Measurements from ENCODE around the gene LYZL2. TPM values are rescaled to one million over a fixed set of nuclear protein-coding genes. Genes with fewer than 3 reads are reported as not detected.

The LYZL2 gene
- total RNA-seq, 1 experiment from 2014 or later = not detected

DNA sequence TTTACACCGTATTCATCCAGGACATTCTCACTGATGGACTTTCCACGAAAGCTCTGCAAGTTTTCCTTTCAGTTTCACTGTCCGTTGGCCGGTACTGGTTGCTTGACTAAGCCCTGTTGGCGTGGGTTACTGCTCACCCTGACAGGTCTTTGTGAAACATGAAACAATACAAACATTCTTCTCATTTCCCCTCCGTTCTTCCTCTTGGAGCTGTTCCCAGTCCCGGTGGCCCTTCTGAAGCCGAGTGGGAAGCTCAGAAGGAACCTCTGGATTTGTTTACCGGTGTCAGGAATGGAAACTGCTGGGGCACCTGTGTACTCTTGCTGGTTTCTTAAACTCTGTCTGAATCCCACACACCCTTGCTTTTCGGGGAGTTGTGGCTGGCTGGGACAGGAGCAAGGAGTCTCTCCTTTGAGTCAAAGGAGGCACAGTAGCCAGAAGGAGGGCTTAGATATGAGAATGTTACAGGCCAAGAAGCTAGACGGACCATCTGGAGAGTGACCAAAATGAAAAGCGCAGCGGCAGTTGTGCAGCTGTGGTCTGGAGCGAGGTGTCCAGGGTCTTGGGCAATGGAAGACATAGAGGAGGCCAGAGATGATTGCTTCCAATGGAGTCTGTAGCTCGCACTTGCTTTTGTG, 45.7 kb downstream of the LYZL2 start:
- BruUV-seq (replicated peaks) = no TSS peak
- Histone ChIP-seq H3K79me2 (ENCODE audit: insufficient read depth, low read length) (no peaks in the 10 kb centered on the region), H3K4me1 (ENCODE audit: control insufficient read depth in 1 of 2, insufficient read depth in 2 of 2, low read length in 2 of 2) (peaks cover 11 to 13% of the 10 kb centered on the region in 2 experiments; a peak in 3 of 4 replicates), H3K36me3 (ENCODE audit: control insufficient read depth in 1 of 2, insufficient read depth in 2 of 2, low read length in 2 of 2) (no peaks in the 10 kb centered on the region), H3K27me3 (ENCODE audit: insufficient read depth, low read length) (no peaks in the 10 kb centered on the region), H3K9me3 (ENCODE audit: control insufficient read depth in 1 of 2, insufficient read depth in 1 of 2, low read depth in 1 of 2, low read length in 2 of 2) (no peaks in the 10 kb centered on the region), H3K9ac (ENCODE audit: low read length) (peak overlapping the region; percentile 38), H3K4me3 (replicated peaks in 1 of 2; ENCODE audit: low read depth in 1 of 2, low read length in 2 of 2) (peak overlapping the region; percentile 33 to 61), H4K20me1 (ENCODE audit: insufficient read depth) (no peaks in the 10 kb centered on the region), H2AFZ (ENCODE audit: low read depth, low read length, poor library complexity, severe bottlenecking) (peak overlapping the region; percentile 57), H3K9me2 (ENCODE audit: insufficient read depth) (no peaks in the 10 kb centered on the region), H3K27ac (ENCODE audit: low read depth, low read length) (peak overlapping the region; percentile 43), H3K4me2 (ENCODE audit: low read length) (peak overlapping the region; percentile 92)
- POLR2A ChIA-PET = no interaction called here
- RAD21 ChIA-PET (ENCODE audit: low non-redundant PET in 1 of 2, low total read pairs in 2 of 2, uncharacterized antibody in 2 of 2, unreplicated experiment in 2 of 2) = interaction anchor here in 1 of 2 experiments (0.6 to 1.1 kb wide), 2 partner anchors 170 to 191 kb away, joined by 3 to 4 read pairs; no protein-coding TSS in a partner anchor
- TF ChIP-seq, protein P1, sequence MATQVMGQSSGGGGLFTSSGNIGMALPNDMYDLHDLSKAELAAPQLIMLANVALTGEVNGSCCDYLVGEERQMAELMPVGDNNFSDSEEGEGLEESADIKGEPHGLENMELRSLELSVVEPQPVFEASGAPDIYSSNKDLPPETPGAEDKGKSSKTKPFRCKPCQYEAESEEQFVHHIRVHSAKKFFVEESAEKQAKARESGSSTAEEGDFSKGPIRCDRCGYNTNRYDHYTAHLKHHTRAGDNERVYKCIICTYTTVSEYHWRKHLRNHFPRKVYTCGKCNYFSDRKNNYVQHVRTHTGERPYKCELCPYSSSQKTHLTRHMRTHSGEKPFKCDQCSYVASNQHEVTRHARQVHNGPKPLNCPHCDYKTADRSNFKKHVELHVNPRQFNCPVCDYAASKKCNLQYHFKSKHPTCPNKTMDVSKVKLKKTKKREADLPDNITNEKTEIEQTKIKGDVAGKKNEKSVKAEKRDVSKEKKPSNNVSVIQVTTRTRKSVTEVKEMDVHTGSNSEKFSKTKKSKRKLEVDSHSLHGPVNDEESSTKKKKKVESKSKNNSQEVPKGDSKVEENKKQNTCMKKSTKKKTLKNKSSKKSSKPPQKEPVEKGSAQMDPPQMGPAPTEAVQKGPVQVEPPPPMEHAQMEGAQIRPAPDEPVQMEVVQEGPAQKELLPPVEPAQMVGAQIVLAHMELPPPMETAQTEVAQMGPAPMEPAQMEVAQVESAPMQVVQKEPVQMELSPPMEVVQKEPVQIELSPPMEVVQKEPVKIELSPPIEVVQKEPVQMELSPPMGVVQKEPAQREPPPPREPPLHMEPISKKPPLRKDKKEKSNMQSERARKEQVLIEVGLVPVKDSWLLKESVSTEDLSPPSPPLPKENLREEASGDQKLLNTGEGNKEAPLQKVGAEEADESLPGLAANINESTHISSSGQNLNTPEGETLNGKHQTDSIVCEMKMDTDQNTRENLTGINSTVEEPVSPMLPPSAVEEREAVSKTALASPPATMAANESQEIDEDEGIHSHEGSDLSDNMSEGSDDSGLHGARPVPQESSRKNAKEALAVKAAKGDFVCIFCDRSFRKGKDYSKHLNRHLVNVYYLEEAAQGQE (IDR thresholded peaks at IDR 0.05; ENCODE audit: low read depth) = no peak
- TF ChIP-seq POLR2A (IDR thresholded peaks at IDR 0.05; ENCODE audit: borderline replicate concordance, extremely low read depth, insufficient read depth, insufficient read length) (no peak), CEBPB (IDR thresholded peaks at IDR 0.05; ENCODE audit: low read depth) (no peak), EZH2 (IDR thresholded peaks at IDR 0.05) (no peak), CBX3 (IDR thresholded peaks at IDR 0.05; ENCODE audit: low read depth) (peak; percentile 15; the same call in 1 of the 2 replicates), SIN3A (IDR thresholded peaks at IDR 0.05; ENCODE audit: low read depth) (no peak), EGR1 (IDR thresholded peaks at IDR 0.05; ENCODE audit: low read depth) (no peak), SP1 (IDR thresholded peaks at IDR 0.05; ENCODE audit: low read depth) (peak; percentile 70; the same call in 1 of the 2 replicates)
- TF ChIP-seq, protein P2, sequence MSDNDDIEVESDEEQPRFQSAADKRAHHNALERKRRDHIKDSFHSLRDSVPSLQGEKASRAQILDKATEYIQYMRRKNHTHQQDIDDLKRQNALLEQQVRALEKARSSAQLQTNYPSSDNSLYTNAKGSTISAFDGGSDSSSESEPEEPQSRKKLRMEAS (IDR thresholded peaks at IDR 0.05) = peak; percentile 28; the same call in 1 of the 2 replicates
- CTCF ChIA-PET = interaction anchor here (1.4 to 1.8 kb wide), 2 partner anchors 8 to 191 kb away, joined by 4 to 6 read pairs; no protein-coding TSS in a partner anchor
- intact Hi-C loops (cut with micrococcal nuclease) = no loop called here
- peak; percentile 71 for ATAC-seq
- peak; percentile 57 for DNase-seq (ENCODE audit: low read depth, low spot score)
